Measurements from ENCODE around the gene WDR93.

The WDR93 gene

GRCh38 chr15:89662893-89663626, 27.6 kb upstream of the WDR93 start:
- no peak for DNase-seq

- no peak for DNase-seq
Observed at GRCh38 chr15:89664441-89665350, 25.9 kb upstream of the WDR93 start.

DNA sequence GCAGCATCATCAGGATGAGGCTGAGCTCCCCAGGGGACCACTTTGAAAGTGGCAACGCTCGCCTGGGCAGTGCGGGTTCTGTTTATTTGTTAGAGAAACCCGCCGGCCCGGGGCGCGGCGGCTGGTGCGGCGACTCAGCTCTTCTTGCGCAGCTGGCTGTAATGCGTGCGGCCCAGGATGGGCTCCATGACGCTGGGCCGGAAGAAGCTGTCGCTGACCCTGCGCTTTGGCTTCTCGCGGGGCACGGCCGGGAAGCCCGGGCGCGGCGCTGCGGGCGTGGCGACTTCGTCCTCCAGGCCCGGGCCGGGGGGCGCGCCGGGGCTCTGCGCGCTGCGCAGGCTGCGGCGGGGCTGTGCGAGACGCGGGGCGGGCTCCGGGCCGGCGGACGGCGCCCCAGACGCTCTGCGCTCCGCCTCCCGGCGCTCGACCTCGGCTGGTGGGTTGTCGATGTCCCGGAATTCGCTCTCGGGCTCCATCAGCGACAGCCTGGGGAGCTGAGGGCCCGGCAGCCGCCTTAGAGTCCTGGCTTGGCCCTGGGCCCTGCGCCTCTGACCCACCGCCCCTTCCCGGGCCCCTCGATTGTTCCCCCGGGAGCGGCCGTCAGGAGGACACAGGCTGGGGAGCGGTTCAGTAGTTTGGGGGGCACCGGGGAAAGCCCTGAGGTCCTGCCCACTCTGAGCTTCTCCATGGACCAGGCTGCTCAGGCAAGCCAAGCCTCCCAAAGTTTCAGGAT, 25.0 kb upstream of the WDR93 start:
- DNase-seq = peak in 1 of 5 experiments; percentile 25

- no peak for DNase-seq
Observed at GRCh38 chr15:89666184-89666857, 24.3 kb upstream of the WDR93 start.

DNA sequence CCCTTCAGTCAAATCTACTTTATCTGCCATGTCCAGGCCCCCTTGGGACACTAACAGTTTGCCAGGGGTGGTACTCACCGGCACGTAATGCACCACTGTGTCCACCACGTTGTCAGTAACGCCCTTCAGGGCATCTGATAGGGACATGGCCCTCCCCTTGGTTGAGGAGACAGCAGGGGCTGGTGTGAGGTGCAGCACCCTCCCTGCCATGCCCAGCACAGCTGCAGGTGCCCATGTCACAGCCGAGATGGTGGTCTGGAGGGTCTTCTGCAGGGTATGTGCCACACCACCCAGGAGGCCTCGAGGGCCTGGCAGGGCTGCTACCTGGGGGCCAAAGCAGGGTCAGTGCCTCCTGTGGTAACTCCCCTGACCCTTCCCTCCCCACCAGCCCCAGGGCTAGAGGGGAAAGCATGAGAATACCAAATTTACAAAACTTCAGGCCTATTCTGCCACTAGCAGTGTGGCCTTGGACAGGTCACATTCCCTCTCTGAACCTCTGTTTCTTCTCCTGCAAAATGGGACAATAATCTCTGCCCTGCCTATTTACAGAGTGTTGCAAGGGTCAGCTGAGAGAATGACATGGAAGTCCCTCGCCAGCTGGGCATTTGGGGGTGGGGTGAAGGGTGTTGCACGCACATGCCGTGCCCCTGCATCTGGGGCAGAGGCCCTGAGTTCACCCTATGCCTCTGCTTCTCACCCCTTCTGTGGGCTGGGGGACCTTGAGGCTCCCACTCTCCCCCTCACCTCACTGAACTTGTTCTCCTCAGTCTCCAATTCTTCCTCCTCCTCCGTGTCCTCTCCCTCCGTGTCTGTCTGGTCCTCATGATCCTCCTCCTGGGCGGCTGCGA, 23.5 kb upstream of the WDR93 start:
- no peak for DNase-seq

DNA sequence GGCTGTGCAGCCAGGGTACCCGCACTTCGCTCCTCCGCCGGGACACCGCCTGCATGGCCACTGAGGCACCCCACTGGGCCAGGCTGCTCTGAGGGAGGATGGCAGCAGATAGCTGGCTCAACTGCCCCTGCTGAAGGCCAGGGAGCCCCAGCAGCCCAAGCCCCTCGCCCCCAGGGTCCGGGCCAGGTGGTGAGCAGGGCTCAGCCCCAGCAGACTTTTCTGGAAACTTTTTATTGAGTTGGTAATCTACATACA, 23.0 kb upstream of the WDR93 start:
- no peak for DNase-seq

DNA sequence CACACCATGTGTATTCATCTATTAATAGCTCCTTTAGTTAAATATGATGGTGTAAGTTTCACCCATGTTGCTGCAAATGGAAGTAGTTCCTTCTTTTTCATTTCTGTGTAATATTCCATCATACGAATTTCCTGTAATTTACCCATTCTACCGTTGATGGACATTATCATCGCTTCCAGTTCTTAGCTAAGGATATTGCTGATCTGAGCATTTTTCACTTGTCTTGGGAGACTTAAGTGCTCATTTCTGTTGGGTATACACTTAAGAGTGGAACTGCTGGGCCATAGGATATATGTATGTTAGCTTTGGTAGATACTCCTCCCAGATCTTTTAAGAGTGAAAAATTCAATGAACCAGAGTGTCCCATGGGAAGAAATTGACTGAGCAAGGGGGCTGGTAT, 22.4 kb upstream of the WDR93 start:
- DNase-seq = no peak

GRCh38 chr15:89669309-89669865, 21.2 kb upstream of the WDR93 start:
- DNase-seq = no peak

- DNase-seq = no peak
Observed at GRCh38 chr15:89669941-89670340, 20.7 kb upstream of the WDR93 start.

DNA sequence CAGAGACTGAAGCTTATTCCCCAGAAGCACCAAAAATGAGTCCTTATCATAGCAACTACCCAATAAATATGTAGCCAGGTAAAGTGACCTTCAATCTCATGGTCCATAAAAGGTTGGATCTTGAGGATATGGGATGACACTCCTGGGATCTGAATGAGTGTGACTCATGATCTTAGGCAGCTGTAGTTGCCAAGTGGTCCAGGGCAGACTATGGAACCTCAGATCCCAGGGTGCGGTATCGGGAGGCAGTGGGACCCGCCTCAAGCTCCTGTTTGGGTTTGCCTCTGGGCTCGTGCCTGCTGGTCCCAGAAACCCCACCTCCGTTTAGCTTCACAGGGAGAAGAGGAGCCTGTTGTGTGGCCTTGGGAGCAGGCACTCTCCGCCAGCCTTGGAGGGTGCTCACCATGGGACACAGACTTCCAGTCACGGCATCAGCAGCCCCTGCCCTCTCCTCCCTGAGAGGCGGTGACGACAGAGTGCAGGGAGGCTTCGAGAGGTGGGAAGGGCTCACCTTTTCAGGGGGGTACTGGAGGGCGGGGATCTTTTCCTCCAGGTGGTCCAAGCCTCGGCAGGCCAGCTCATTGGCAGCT, 19.5 kb upstream of the WDR93 start:
- no peak for DNase-seq

GRCh38 chr15:89671687-89672086, 18.9 kb upstream of the WDR93 start:
- DNase-seq = no peak

DNA sequence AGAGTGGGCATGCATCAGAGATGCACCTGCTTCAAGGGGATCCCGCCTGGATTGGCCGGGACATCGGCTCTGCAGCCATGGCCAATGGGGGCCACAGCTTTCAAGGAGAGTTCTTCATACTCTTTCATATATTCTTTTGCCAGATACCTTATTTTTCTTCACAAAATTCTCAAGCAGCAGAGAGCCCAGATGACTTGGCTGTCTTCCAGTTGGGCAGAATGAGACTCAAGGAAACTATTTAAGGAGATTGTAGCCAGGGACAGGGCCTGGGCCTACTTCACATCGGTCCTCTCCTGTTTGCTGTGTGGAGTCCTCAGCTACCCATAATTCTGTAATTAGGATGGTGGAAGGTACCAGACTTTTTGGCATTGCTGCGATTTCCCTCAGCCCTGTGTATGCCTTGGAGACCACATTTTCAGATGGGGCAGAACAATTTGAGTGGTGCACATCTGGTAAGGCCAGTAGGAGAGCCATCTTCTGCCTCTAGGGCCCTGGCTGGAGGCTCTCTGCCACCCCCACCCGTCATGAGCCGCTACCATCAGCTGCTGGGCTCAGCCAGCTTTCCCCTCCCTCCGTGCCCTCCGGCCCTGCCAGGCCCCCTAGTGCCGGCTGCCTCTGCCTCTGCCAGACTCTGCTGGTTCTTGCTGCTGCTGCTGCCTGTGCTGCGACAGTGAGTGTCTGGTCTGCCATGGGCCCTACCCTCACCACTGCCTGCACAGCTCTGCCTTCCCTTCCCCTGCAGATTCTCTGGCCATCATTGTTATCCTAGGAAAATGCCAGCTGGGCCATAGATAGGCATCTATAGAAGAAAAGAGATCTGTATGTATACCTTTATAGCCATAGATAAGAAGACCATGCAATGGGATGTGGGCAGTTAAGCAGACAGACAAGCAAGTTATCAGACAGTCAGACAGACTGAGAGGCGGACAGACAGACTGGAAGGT, 18.1 kb upstream of the WDR93 start:
- no peak for DNase-seq

DNA sequence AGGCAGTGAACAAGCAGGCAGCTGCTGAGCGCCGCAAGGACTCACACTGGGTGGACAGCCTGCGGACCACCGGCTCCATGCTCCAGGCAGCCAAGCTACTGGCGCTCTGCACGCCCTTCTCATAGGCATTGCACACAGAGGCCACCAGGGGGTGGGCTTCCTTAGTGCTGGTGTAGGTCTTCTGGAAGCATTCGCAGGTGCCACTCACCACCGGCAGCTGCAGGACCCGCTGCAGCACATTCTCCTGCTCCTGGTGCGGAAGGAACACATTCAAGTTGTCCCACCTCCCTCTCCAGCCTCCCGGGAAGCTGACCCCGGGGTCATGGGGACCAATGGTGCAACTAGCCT, 17.5 kb upstream of the WDR93 start:
- DNase-seq = peak in 1 of 5 experiments; percentile 41

DNA sequence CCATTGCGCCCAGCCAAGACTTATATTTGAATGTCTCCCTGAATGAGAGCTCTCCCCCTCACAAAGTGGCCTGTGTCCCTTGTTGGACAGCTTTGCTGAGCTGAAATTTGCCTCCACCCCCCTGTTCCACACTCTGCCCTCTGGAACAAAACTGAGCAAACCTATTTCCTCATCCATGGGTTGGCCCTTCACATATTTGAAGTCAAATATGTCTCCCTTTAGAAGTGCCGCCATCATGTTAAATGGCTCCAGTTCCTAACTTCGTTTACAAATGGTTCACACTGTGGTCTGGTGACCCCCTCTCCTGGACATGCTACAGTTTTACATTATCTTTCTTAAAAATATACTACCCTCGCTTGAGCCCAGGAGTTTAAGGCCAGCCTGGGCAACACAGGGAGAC, 16.1 kb upstream of the WDR93 start:
- DNase-seq = no peak

GRCh38 chr15:89675606-89676005, 15.0 kb upstream of the WDR93 start:
- DNase-seq = no peak

DNA sequence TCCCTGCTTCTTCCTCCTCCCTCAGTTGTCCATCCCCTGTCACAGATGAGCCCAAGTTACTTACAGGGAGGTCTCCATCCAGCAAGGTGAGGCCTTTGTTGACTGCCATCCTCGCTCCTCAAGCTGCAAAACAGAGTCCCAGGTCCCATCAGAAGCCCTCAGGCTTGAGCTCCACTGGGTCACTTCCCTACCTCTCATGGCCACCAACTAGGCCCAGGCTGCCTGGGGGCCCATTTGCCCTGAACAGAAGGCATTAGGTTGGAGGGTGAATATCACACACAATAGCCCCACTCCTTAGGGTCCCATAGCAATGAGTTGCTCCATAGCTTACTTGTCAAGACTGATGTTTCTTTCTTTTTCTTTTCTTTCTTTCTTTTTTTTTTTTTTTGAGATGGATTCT, 13.2 kb upstream of the WDR93 start:
- no peak for DNase-seq

DNA sequence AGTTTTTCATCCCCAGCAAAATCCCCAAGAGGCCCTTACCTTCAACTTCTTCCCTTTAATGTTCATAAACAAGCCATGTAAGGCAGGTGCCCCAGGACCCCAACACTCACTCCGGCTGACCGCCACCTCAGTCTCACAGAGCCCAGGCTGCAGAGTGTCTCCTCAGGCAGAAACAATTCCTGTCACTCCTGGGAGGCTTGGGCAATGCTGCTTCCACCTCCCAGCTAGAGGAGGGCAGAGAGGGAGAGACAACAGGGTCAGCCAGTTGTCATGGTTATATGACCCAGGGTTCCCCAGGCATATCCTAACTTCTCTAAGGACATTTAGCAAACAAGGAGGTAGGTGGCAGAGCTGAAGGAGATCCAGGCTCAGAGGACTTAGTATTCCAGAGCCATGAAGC, 11.4 kb upstream of the WDR93 start, which contains the start of gene PLIN1:
Gene PLIN1 (minus strand): TSS at position 156 of the 400 bp plus-strand sequence. CDS start 1,878 bp downstream, outside the sequence.
- no peak for DNase-seq

GRCh38 chr15:89680282-89680873, 10.2 kb upstream of the WDR93 start:
- DNase-seq = no peak

DNA sequence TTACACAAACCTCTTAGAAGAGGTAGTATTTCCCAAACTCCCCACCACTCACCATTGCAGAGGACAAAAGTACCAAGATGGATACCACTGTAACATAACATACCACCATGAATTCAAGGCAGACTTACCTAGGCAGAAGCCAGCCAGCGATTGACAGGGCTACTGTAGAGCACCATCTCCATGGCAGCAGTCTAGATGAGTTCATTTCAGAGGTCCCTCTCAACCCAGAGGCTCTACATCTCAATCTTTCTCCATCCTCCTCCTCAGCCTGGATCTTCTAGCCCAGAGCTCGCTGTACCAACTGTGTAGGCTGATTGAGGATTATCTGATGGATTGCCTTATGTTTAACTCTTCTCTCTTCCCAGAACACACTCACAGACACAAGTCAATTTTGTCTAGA, 9.5 kb upstream of the WDR93 start:
- no peak for DNase-seq

GRCh38 chr15:89685995-89686394, 4.6 kb upstream of the WDR93 start:
- DNase-seq = no peak
